Natural killer cell (primary cell): ENCODE measurements around the gene ABCC8. TPM values are rescaled to one million over a fixed set of nuclear protein-coding genes. Genes with fewer than 3 reads are reported as not detected.

Source experiments
- ATAC-seq, 3 donors: fragments of 150-1000 bp in 2 of 3; fragments of 200-7000 bp in 1 of 3; cut with Tn5 transposase; 1 replicate in 1 of 3; 2 replicates in 2 of 3; pipeline ENCODE4 v1.10.0; 2021; ENCODE audit warnings: mild to moderate bottlenecking in 2 of 3, moderate library complexity in 2 of 3
- DNase-seq, 2 donors: peaks; one replicate each; pipeline versions ENCODE4 v3.0.0 to v3.0.0-alpha.2; 2013 to 2021; ENCODE audit warnings: mixed read lengths in 1 of 2
- H3K27ac ChIP-seq: one replicate; pipeline ENCODE4 v1.5.1; 2013; ENCODE audit warnings: mild to moderate bottlenecking, low read length
- H3K27me3 ChIP-seq: one replicate; pipeline ENCODE4 v1.6.1; 2013; ENCODE audit warnings: low read length; ENCODE audit not compliant: control insufficient read depth, insufficient read depth
- H3K36me3 ChIP-seq: one replicate; pipeline ENCODE4 v1.6.1; 2013; ENCODE audit warnings: low read length; ENCODE audit not compliant: control insufficient read depth, insufficient read depth
- H3K4me1 ChIP-seq: one replicate; pipeline ENCODE4 v1.6.1; 2013; ENCODE audit warnings: low read length; ENCODE audit not compliant: control insufficient read depth, insufficient read depth
- H3K4me3 ChIP-seq: one replicate; pipeline ENCODE4 v1.5.1; 2013; ENCODE audit warnings: low read length
- H3K9me3 ChIP-seq: one replicate; pipeline ENCODE4 v1.6.1; 2013; ENCODE audit warnings: low read length; ENCODE audit not compliant: control insufficient read depth, insufficient read depth
- H3K27ac Mint-ChIP-seq, 2 donors: one replicate each; pipeline ENCODE4 v1.8.0; 2022; ENCODE audit warnings: mild to moderate bottlenecking in 2 of 2, mixed read lengths in 2 of 2, moderate library complexity in 1 of 2
- H3K27me3 Mint-ChIP-seq, 2 donors: one replicate each; pipeline ENCODE4 v1.8.0; 2022; ENCODE audit warnings: low read depth in 2 of 2, mixed read lengths in 2 of 2
- H3K36me3 Mint-ChIP-seq: one replicate; pipeline ENCODE4 v1.8.0; 2022; ENCODE audit warnings: mixed read lengths
- H3K4me1 Mint-ChIP-seq, 2 donors: one replicate each; pipeline ENCODE4 v1.8.0; 2022; ENCODE audit warnings: mixed read lengths in 2 of 2
- H3K4me3 Mint-ChIP-seq: one replicate; pipeline ENCODE4 v1.8.0; 2022; ENCODE audit warnings: mild to moderate bottlenecking, moderate library complexity, mixed read lengths
- H3K9me3 Mint-ChIP-seq, 2 donors: one replicate each; pipeline ENCODE4 v1.8.0; 2022; ENCODE audit warnings: mixed read lengths in 2 of 2
- WGBS: methylation state at CpG from one replicate; pipeline ENCODE4 v1.1.7; 2013; ENCODE audit warnings: missing lambda C conversion rate; ENCODE audit not compliant: insufficient coverage; 5-methylcytosine and 5-hydroxymethylcytosine counted together
- intact Hi-C: fragments of 100-400 bp; cut with micrococcal nuclease; formaldehyde crosslinking; loops from one replicate; pipeline ENCODE4 v1.14.2; 2022
- total RNA-seq, 4 donors: library from RNA; stranded (reverse); fragments of 120-200 nt in 1 of 4; gene quantifications; one replicate each; pipeline versions ENCODE4 v1.2.3 to v1.2.4, GENCODE V29; 2013 to 2022
- TF ChIP-seq, protein P1 (sequence below): fragments of 200-600 bp; IDR thresholded peaks from one replicate; pipeline ENCODE4 v1.8.0; 2022; ENCODE audit warnings: antibody characterized with exemption

ABCC8 gene
- total RNA-seq, 3 donors from 2014 or later (not counting 1 experiment from before 2014, with no cell fraction given) = not detected

DNA sequence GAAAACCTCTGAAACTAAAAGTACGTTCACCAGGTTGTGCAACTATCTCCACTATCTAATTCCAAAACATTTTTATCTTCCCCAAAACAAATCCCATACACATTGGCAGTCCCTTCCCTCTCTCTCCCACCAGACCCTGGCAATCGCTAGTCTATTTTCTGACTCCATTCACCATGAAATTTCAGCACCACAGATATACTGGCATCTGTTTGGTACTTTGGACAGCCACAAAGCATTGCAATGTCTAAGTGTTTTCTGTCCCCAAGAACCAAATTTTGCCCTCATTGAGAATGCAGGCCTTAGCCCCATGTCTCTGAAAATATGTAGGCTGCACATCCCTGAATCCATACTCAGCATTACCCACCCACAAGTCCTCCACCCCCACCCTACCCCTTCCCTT, 60.2 kb downstream of the ABCC8 start:
- Mint-ChIP-seq H3K4me1 (no peaks in the 10 kb centered on the region), H3K4me3 (no peak overlapping the region), H3K27ac (no peak overlapping the region), H3K9me3 (no peaks in the 10 kb centered on the region), H3K27me3 (peaks cover 25 to 26% of the 10 kb centered on the region in 2 donors), H3K36me3 (no peaks in the 10 kb centered on the region)
- TF ChIP-seq, protein P1, sequence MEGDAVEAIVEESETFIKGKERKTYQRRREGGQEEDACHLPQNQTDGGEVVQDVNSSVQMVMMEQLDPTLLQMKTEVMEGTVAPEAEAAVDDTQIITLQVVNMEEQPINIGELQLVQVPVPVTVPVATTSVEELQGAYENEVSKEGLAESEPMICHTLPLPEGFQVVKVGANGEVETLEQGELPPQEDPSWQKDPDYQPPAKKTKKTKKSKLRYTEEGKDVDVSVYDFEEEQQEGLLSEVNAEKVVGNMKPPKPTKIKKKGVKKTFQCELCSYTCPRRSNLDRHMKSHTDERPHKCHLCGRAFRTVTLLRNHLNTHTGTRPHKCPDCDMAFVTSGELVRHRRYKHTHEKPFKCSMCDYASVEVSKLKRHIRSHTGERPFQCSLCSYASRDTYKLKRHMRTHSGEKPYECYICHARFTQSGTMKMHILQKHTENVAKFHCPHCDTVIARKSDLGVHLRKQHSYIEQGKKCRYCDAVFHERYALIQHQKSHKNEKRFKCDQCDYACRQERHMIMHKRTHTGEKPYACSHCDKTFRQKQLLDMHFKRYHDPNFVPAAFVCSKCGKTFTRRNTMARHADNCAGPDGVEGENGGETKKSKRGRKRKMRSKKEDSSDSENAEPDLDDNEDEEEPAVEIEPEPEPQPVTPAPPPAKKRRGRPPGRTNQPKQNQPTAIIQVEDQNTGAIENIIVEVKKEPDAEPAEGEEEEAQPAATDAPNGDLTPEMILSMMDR = no peak
- no peaks in the 10 kb centered on the region for H3K4me1 ChIP-seq
- DNase-seq (no peak), ATAC-seq (no peak)
- no peak overlapping the region for H3K4me3 ChIP-seq
- 68% methylated on average over 2 of the region's 2 CpGs for WGBS
- H3K27ac ChIP-seq = no peak overlapping the region
- H3K36me3 ChIP-seq = no peaks in the 10 kb centered on the region
- H3K9me3 ChIP-seq = no peaks in the 10 kb centered on the region
- no peaks in the 10 kb centered on the region for H3K27me3 ChIP-seq
- intact Hi-C loops = no loop called here

DNA sequence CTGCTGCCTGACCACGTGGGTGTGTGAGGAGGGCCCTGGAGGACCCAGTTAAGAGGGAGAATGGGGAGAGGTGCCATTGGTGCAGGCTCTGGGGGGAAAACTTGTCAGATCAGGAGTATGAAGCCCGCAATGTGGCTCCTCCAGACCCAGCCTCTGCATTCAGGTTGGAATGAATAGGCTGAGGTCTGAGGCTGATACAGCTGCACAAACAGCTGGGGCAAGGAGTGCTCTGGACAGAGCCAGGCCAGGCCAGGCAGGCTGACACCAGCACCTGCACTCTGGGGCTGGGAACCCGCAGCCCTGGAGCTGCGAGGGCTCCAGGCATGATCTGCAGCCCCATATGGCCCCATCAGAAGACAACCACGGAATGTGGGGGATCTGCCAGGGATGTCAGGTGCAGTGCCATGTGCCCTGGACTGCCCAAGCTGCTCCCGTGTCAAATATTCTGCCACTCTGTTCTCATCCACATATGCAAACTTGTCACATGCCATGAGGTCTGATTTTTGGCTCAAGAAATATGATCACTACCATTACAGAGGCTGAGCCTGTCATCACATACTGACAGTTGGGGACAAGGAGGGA, 61.0 kb downstream of the ABCC8 start:
- Histone ChIP-seq H3K4me3 (no peak overlapping the region), H3K9me3 (no peaks in the 10 kb centered on the region), H3K36me3 (no peaks in the 10 kb centered on the region), H3K27ac (no peak overlapping the region), H3K27me3 (no peaks in the 10 kb centered on the region), H3K4me1 (no peaks in the 10 kb centered on the region)
- TF ChIP-seq, protein P1 = no peak
- H3K27me3 Mint-ChIP-seq = peaks cover 20 to 25% of the 10 kb centered on the region in 2 donors
- intact Hi-C loops = no loop called here
- no peak for ATAC-seq
- WGBS = 78% methylated on average over 6 of the region's 6 CpGs
- no peak for DNase-seq
- no peaks in the 10 kb centered on the region for H3K9me3 Mint-ChIP-seq
- H3K4me1 Mint-ChIP-seq = no peaks in the 10 kb centered on the region
- H3K4me3 Mint-ChIP-seq = no peak overlapping the region
- H3K27ac Mint-ChIP-seq = no peak overlapping the region
- H3K36me3 Mint-ChIP-seq = no peaks in the 10 kb centered on the region

GRCh38 chr11:17414992-17415391, 61.7 kb downstream of the ABCC8 start:
- Mint-ChIP-seq H3K4me1 (no peaks in the 10 kb centered on the region), H3K4me3 (no peak overlapping the region), H3K36me3 (no peaks in the 10 kb centered on the region), H3K27me3 (peaks cover 20 to 25% of the 10 kb centered on the region in 2 donors), H3K27ac (no peak overlapping the region), H3K9me3 (no peaks in the 10 kb centered on the region)
- intact Hi-C loops = no loop called here
- H3K27ac ChIP-seq = no peak overlapping the region
- TF ChIP-seq, protein P1 = no peak
- no peaks in the 10 kb centered on the region for H3K9me3 ChIP-seq
- DNase-seq = no peak
- ATAC-seq = no peak
- H3K4me3 ChIP-seq = no peak overlapping the region
- H3K27me3 ChIP-seq = no peaks in the 10 kb centered on the region
- 90% methylated on average over 5 of the region's 5 CpGs for WGBS
- H3K4me1 ChIP-seq = no peaks in the 10 kb centered on the region
- H3K36me3 ChIP-seq = no peaks in the 10 kb centered on the region

GRCh38 chr11:17414317-17414737, 62.3 kb downstream of the ABCC8 start:
- no peak overlapping the region for H3K4me3 Mint-ChIP-seq
- H3K27me3 Mint-ChIP-seq = peaks cover 14 to 20% of the 10 kb centered on the region in 2 donors
- intact Hi-C loops = no loop called here
- no peaks in the 10 kb centered on the region for H3K9me3 Mint-ChIP-seq
- DNase-seq (no peak), ATAC-seq (no peak)
- Histone ChIP-seq H3K4me1 (no peaks in the 10 kb centered on the region), H3K27me3 (no peaks in the 10 kb centered on the region), H3K36me3 (no peaks in the 10 kb centered on the region), H3K4me3 (no peak overlapping the region), H3K9me3 (no peaks in the 10 kb centered on the region), H3K27ac (no peak overlapping the region)
- 58% methylated on average over 6 of the region's 8 CpGs for WGBS
- TF ChIP-seq, protein P1 = no peak
- no peaks in the 10 kb centered on the region for H3K4me1 Mint-ChIP-seq
- H3K27ac Mint-ChIP-seq = no peak overlapping the region
- no peaks in the 10 kb centered on the region for H3K36me3 Mint-ChIP-seq
